Neuronal stem cell (in vitro differentiated cells): Measurements from ENCODE around the gene GRM4.

Experiments used
- DNase-seq: peaks from one replicate; pipeline ENCODE4 v3.0.0-alpha.2; 2013; ENCODE audit warnings: low spot score
- H2AFZ ChIP-seq: one replicate; pipeline ENCODE4 v1.6.1; 2013; ENCODE audit warnings: mild to moderate bottlenecking, low read length, inconsistent platforms
- H2AK5ac ChIP-seq: 2 replicates; pipeline ENCODE4 v1.6.1; 2013; ENCODE audit warnings: low read depth, mild to moderate bottlenecking, inconsistent platforms, low read length, moderate library complexity, mixed read lengths
- H2BK120ac ChIP-seq: 2 replicates; pipeline ENCODE4 v1.6.1; 2013; ENCODE audit warnings: low read depth, mild to moderate bottlenecking, inconsistent platforms, low read length, moderate library complexity, mixed read lengths
- H2BK12ac ChIP-seq: one replicate; pipeline ENCODE4 v1.6.1; 2013; ENCODE audit warnings: low read length, inconsistent platforms
- H2BK15ac ChIP-seq: 2 replicates; pipeline ENCODE4 v1.6.1; 2013; ENCODE audit warnings: mild to moderate bottlenecking, low read length, inconsistent platforms, mixed read lengths
- H2BK5ac ChIP-seq: one replicate; pipeline ENCODE4 v1.6.1; 2013; ENCODE audit warnings: inconsistent platforms, mild to moderate bottlenecking, low read length, moderate library complexity
- H3K14ac ChIP-seq: one replicate; pipeline ENCODE4 v1.6.1; 2013; ENCODE audit warnings: low read length, inconsistent platforms
- H3K18ac ChIP-seq: 2 replicates; pipeline ENCODE4 v1.6.1; 2013; ENCODE audit warnings: low read length, inconsistent platforms
- H3K23ac ChIP-seq: 2 replicates; pipeline ENCODE4 v1.6.1; 2013; ENCODE audit warnings: low read depth, mild to moderate bottlenecking, mixed read lengths, low read length, inconsistent platforms; ENCODE audit not compliant: poor library complexity
- H3K27ac ChIP-seq: replicated peaks from 3 replicates; pipeline ENCODE4 v1.5.1; 2013; ENCODE audit warnings: low read length, inconsistent platforms
- H3K27me3 ChIP-seq, 3 experiments: 2 replicates each; pipeline ENCODE4 v1.6.1; 2013; ENCODE audit warnings: low read length in 3 of 3, mild to moderate bottlenecking in 2 of 3, inconsistent platforms in 1 of 3, low read depth in 1 of 3, mixed read lengths in 1 of 3, moderate library complexity in 1 of 3; ENCODE audit not compliant: control insufficient read depth in 3 of 3, insufficient read depth in 3 of 3
- H3K36me3 ChIP-seq, 2 donors: replicated peaks in 1 of 2; 2 replicates each; pipeline ENCODE4 v1.6.1; 2013; ENCODE audit warnings: low read length in 2 of 2; ENCODE audit not compliant: control insufficient read depth in 2 of 2, insufficient read depth in 2 of 2
- H3K4ac ChIP-seq: 2 replicates; pipeline ENCODE4 v1.6.1; 2013; ENCODE audit warnings: inconsistent platforms, mild to moderate bottlenecking, low read length, moderate library complexity
- H3K4me1 ChIP-seq, 2 donors: 1 replicate in 1 of 2; 2 replicates in 1 of 2; pipeline ENCODE4 v1.6.1; 2013; ENCODE audit warnings: low read length in 2 of 2, low read depth in 1 of 2; ENCODE audit not compliant: control insufficient read depth in 2 of 2, insufficient read depth in 1 of 2
- H3K4me2 ChIP-seq: one replicate; pipeline ENCODE4 v1.6.1; 2013; ENCODE audit warnings: mild to moderate bottlenecking, low read length, inconsistent platforms; ENCODE audit not compliant: insufficient read depth, poor library complexity, severe bottlenecking
- H3K4me3 ChIP-seq, 2 donors: 2 replicates each; pipeline ENCODE4 v1.5.1; 2013; ENCODE audit warnings: low read length in 2 of 2, mild to moderate bottlenecking in 2 of 2, inconsistent platforms in 1 of 2, moderate library complexity in 1 of 2
- H3K79me1 ChIP-seq: one replicate; pipeline ENCODE4 v1.6.1; 2013; ENCODE audit warnings: low read depth, mild to moderate bottlenecking, inconsistent platforms, low read length, moderate library complexity
- H3K9ac ChIP-seq: one replicate; pipeline ENCODE4 v1.6.1; 2013; ENCODE audit warnings: mild to moderate bottlenecking, low read depth, low read length, inconsistent platforms; ENCODE audit not compliant: poor library complexity
- H3K9me3 ChIP-seq, 2 donors: replicated peaks in 1 of 2; 2 replicates each; pipeline versions ENCODE3 to v1.6.1; 2013; ENCODE audit warnings: low read length in 2 of 2, mild to moderate bottlenecking in 2 of 2, inconsistent platforms in 1 of 2, low read depth in 1 of 2, mixed read lengths in 1 of 2, moderate library complexity in 1 of 2; ENCODE audit not compliant: control insufficient read depth in 2 of 2, insufficient read depth in 1 of 2
- H4K8ac ChIP-seq: one replicate; pipeline ENCODE4 v1.6.1; 2013; ENCODE audit warnings: low read depth, mild to moderate bottlenecking, inconsistent platforms, low read length, moderate library complexity
- H4K91ac ChIP-seq: one replicate; pipeline ENCODE4 v1.6.1; 2013; ENCODE audit warnings: low read length, low read depth, mild to moderate bottlenecking, inconsistent platforms; ENCODE audit not compliant: poor library complexity
- WGBS, 2 donors: extraction: QIAGEN DNeasy Blood & Tissue Kit; methylation state at CpG; one replicate each; pipeline ENCODE4 v1.1.7; 2013; ENCODE audit warnings: missing lambda C conversion rate in 2 of 2, mixed read lengths in 1 of 2; ENCODE audit not compliant: insufficient read length in 2 of 2, insufficient replicate concordance in 1 of 2; ENCODE audit errors: extremely low coverage in 2 of 2; 5-methylcytosine and 5-hydroxymethylcytosine counted together

GRM4 gene

DNA sequence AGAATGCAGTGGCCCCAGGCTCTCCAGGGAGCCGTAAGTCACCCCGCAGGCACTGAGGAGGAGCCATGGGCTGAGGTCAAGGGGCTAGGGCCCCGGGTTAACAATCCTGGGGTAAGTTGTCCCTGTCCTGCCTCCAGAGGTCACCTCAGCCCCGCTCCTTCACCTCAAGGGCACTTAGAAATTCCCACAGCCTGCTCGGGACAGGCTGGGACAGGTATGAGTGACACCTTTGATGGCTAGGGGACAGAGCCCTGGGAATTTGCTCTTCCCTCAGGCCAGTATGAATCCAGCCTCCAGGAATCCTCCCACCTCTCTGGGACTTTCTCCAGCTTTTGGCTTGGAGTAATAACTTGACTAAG, 3.5 kb upstream of the GRM4 start:
- no CpG with 5 or more reads among the region's 5 CpGs for WGBS, 2 donors

DNA sequence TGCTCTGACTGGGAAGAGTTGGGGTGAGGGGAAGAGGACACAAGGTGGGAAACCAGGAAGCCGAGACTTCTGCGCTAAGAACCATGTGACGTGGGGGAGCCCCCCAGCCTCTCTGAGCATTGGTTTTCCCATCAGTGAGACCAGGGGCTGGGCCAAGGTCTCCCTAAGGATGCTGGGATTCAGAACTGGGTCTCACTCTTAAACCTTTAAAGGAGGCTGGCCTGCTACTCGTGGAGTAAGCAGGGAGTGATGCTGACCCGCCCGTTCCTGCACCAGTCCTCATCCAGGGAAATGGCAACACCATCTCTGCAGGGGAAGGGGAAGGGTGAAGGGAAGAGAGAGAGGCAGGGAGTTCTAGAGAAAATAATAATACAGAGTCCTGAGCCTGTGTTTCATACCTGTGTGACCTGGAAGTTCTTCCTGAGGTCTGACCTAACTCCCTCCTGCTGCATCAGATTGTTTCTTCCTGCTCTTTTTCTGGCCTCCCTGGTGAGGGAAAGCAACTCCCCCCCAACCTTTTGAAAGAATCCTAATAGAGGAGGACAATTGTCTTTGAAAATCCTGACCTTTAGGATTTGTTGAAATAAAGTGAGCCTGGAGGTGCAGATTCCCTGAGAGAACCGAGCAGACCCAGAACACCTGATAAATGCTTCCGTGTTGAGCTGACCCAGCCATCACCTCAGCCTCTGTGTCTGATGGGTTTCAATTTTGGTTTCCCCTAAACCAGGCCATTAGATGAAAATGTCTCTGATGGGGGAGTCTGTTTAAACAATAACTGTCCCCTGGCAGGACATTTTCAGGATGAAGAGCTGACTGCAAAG, 3.0 kb upstream of the GRM4 start:
- Histone ChIP-seq H3K4me2 (no peak overlapping the region), H3K36me3 (no peaks in the 10 kb centered on the region), H3K79me1 (no peaks in the 10 kb centered on the region), H3K9me3 (no peaks in the 10 kb centered on the region), H2AK5ac (no peak overlapping the region), H2BK12ac (no peak overlapping the region), H3K4me3 (no peak overlapping the region), H3K14ac (no peak overlapping the region), H2BK5ac (no peak overlapping the region), H4K91ac (no peak overlapping the region), H3K27me3 (peaks cover 7 to 90% (median 58%) of the 10 kb centered on the region in 3 experiments), H3K9ac (no peak overlapping the region), H3K23ac (no peak overlapping the region), H2BK120ac (no peak overlapping the region), H2BK15ac (no peak overlapping the region), H3K4ac (no peak overlapping the region), H2AFZ (no peak overlapping the region), H4K8ac (no peak overlapping the region), H3K18ac (peak overlapping the region; percentile 51), H3K27ac (no peak overlapping the region), H3K4me1 (peaks cover 6 to 10% of the 10 kb centered on the region in 2 donors)
- WGBS, 2 donors = no CpG with 5 or more reads among the region's 8 CpGs
- no peak for DNase-seq

More for the DNA sequence above, 3.5 kb upstream of the GRM4 start:
- Histone ChIP-seq H3K9me3 (no peaks in the 10 kb centered on the region), H3K14ac (no peak overlapping the region), H3K36me3 (no peaks in the 10 kb centered on the region), H3K4me3 (no peak overlapping the region), H3K18ac (no peak overlapping the region), H3K4ac (no peak overlapping the region), H4K91ac (no peak overlapping the region), H2BK120ac (no peak overlapping the region), H3K9ac (no peak overlapping the region), H3K4me2 (no peak overlapping the region), H2BK12ac (no peak overlapping the region), H2AFZ (no peak overlapping the region), H3K27me3 (peaks cover 3 to 90% (median 59%) of the 10 kb centered on the region in 3 experiments), H2BK15ac (no peak overlapping the region), H3K27ac (no peak overlapping the region), H3K79me1 (no peaks in the 10 kb centered on the region), H2BK5ac (no peak overlapping the region), H4K8ac (no peak overlapping the region), H3K4me1 (peaks cover 6 to 7% of the 10 kb centered on the region in 2 donors), H3K23ac (no peak overlapping the region), H2AK5ac (no peak overlapping the region)
- no peak for DNase-seq

DNA sequence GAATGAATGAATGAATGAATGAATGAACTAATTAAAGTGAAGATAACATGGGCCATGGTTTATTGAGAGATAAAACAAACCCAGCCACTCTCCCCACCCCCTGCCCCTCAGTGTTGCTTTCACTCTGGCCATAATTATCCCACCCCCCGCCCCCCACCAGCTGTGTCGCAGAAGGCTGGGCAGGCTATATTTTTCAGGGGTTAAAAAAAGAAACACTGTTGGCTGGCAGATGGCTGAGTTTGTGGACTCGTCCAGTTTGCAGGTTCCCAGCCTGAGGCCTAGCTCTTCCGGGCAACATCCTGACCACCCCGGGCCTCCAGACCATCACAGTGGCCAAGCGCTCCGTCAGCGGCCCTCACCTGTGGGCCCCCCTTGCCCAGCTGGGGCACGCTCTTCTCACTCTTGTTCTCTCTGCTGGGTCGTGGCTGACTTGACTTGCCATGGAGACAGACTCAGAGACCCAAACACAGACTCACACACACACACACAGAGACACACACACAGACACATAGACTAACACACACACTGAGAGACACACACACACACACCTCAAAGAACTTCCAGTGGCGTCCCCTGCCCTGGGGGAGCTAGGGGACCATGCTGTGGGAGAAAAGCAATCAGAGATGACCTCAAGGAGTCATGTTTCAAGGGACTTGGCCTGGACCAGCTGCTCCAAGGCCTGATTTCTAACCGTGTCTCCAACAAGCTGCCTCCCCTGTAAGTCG, 2.2 kb upstream of the GRM4 start:
- no peak overlapping the region for H3K27ac ChIP-seq
- peak overlapping the region; percentile 2 for H3K18ac ChIP-seq
- no peak overlapping the region for H2BK5ac ChIP-seq
- no peaks in the 10 kb centered on the region for H3K9me3 ChIP-seq
- no peak for DNase-seq
- H2AFZ ChIP-seq = no peak overlapping the region
- no peak overlapping the region for H3K4me2 ChIP-seq
- H2BK120ac ChIP-seq = no peak overlapping the region
- no peaks in the 10 kb centered on the region for H3K36me3 ChIP-seq
- H2BK15ac ChIP-seq = no peak overlapping the region
- H3K79me1 ChIP-seq = no peaks in the 10 kb centered on the region
- no peak overlapping the region for H3K4ac ChIP-seq
- H2AK5ac ChIP-seq = peak overlapping the region; percentile 60
- no peak overlapping the region for H3K9ac ChIP-seq
- H4K8ac ChIP-seq = no peak overlapping the region
- H4K91ac ChIP-seq = peak overlapping the region; percentile 43
- WGBS, 2 donors = no CpG with 5 or more reads among the region's 13 CpGs
- H3K23ac ChIP-seq = no peak overlapping the region
- H3K4me1 ChIP-seq = peaks cover 13% of the 10 kb centered on the region in 2 donors
- H3K27me3 ChIP-seq = peaks cover 7 to 91% (median 63%) of the 10 kb centered on the region in 3 experiments
- H2BK12ac ChIP-seq = no peak overlapping the region
- H3K4me3 ChIP-seq = no peak overlapping the region
- peak overlapping the region; percentile 47 for H3K14ac ChIP-seq
